Prostate gland (tissue), 2 donors: ENCODE results near the gene USP35. TPM values are rescaled to one million over a fixed set of nuclear protein-coding genes. Genes with fewer than 3 reads are reported as not detected.

Experiments used
- DNase-seq: peaks from one replicate; pipeline ENCODE4 v3.0.0-alpha.2; 2019; ENCODE audit warnings: low spot score
- H3K27ac ChIP-seq, 2 donors: fragments of 200-600 bp; sonication (generic); 2 replicates each; pipeline ENCODE4 v1.5.1; 2017 to 2019
- H3K27me3 ChIP-seq: fragments of 200-600 bp; sonication (generic); replicated peaks from 2 replicates; pipeline ENCODE4 v1.5.1; 2019; ENCODE audit not compliant: insufficient read depth
- H3K36me3 ChIP-seq, 2 donors: fragments of 200-600 bp; sonication (generic); 1 replicate in 1 of 2; 2 replicates in 1 of 2; pipeline versions ENCODE4 v1.5.1 to v1.8.1; 2017 to 2019
- H3K4me1 ChIP-seq: fragments of 200-600 bp; sonication (generic); replicated peaks from 2 replicates; pipeline ENCODE4 v1.5.1; 2019
- H3K4me3 ChIP-seq, 2 donors: fragments of 200-600 bp; sonication (generic); 2 replicates each; pipeline ENCODE4 v1.5.1; 2017 to 2019
- H3K9me3 ChIP-seq: fragments of 200-600 bp; sonication (generic); 2 replicates; pipeline ENCODE4 v1.5.1; 2017
- POLR2A ChIP-seq: fragments of 450-650 bp; IDR thresholded peaks from one replicate; pipeline ENCODE4 v1.6.1; 2016; ENCODE audit warnings: antibody characterized with exemption, mild to moderate bottlenecking
- POLR2AphosphoS5 ChIP-seq: sonication (generic); formaldehyde crosslinking; IDR thresholded peaks from one replicate; pipeline ENCODE4 v1.6.1; 2017; ENCODE audit warnings: antibody characterized with exemption
- WGBS: methylation state at CpG from one replicate; pipeline ENCODE4 v1.1.5; 2018; 5-methylcytosine and 5-hydroxymethylcytosine counted together
- intact Hi-C: fragments of 100-400 bp; cut with DNase I; formaldehyde crosslinking; loops from one replicate; pipeline ENCODE4 v1.14.2; 2022
- total RNA-seq, 2 donors: library from RNA; depleted of rRNA; stranded (reverse); fragments of >200 nt; gene quantifications; one replicate each; pipeline ENCODE4 v1.1.0, GENCODE V29; 2016
- TF ChIP-seq, protein P1 (sequence below), 4 experiments: fragments of 200-600 bp in 2 of 4; fragments of 450-650 bp in 2 of 4; sonication (generic) in 2 of 4; IDR thresholded peaks; 1 replicate in 3 of 4; 2 replicates in 1 of 4; pipeline ENCODE4 v1.5.1; 2016 to 2019; ENCODE audit warnings: antibody characterized with exemption in 4 of 4, mild to moderate bottlenecking in 2 of 4, moderate library complexity in 2 of 4

Gene USP35
- total RNA-seq, 2 donors from 2014 or later, result 3.4 to 13.6 TPM

DNA sequence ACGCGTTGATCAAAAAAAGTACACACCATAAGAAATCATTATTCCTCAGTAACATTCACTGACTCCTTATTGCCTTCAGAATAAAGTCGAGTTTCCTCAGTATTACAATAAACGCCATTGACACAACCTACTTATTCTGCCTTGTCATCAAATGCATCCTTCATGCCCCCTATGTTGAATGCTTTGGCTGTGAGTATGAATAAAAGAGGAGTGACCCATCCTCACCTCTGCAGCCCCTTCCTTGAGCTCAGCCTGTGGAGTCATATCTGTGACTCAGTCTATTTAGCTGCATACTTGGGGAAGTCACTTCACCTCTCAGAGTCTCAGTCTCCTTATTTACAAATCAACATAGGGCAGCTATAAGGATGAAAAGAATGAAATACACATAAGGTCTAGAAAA, 65.1 kb downstream of the USP35 start:
- intact Hi-C loops, result no loop called here
- Histone ChIP-seq H3K36me3 (no peaks in the 10 kb centered on the region), H3K27me3 (no peaks in the 10 kb centered on the region), H3K4me1 (no peaks in the 10 kb centered on the region), H3K4me3 (no peak overlapping the region), H3K9me3 (no peaks in the 10 kb centered on the region), H3K27ac (no peak overlapping the region)
- no peak for TF ChIP-seq POLR2AphosphoS5
- no peak for TF ChIP-seq POLR2A
- TF ChIP-seq, protein P1, sequence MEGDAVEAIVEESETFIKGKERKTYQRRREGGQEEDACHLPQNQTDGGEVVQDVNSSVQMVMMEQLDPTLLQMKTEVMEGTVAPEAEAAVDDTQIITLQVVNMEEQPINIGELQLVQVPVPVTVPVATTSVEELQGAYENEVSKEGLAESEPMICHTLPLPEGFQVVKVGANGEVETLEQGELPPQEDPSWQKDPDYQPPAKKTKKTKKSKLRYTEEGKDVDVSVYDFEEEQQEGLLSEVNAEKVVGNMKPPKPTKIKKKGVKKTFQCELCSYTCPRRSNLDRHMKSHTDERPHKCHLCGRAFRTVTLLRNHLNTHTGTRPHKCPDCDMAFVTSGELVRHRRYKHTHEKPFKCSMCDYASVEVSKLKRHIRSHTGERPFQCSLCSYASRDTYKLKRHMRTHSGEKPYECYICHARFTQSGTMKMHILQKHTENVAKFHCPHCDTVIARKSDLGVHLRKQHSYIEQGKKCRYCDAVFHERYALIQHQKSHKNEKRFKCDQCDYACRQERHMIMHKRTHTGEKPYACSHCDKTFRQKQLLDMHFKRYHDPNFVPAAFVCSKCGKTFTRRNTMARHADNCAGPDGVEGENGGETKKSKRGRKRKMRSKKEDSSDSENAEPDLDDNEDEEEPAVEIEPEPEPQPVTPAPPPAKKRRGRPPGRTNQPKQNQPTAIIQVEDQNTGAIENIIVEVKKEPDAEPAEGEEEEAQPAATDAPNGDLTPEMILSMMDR (IDR thresholded peaks at IDR 0.05), result no peak
- DNase-seq, result no peak
- 93% methylated on average over 4 of the region's 4 CpGs for WGBS

DNA sequence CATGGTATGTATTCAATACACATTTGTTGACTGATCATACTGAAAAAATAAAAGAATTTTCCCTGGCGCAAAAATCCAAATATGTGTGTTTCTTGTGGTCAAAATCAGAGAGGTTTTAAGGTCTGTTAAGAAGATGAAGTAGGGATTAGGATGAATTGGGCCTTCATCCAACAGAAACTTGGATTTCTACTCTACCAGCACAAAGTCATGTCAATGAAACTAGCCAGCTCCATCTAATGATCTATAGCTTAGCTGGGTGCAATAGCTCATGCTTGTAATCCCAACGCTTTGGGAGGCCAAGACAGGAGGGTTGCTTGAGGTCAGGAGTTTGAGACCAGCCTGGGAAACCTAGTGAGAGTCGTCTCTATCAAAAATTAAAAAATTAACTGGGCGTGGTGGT, 65.5 kb downstream of the USP35 start:
- intact Hi-C loops, result no loop called here
- H3K4me3 ChIP-seq, result no peak overlapping the region
- WGBS, result 94% methylated on average over 4 of the region's 4 CpGs
- H3K27me3 ChIP-seq, result no peaks in the 10 kb centered on the region
- no peaks in the 10 kb centered on the region for H3K36me3 ChIP-seq
- no peaks in the 10 kb centered on the region for H3K4me1 ChIP-seq
- no peak overlapping the region for H3K27ac ChIP-seq
- H3K9me3 ChIP-seq, result no peaks in the 10 kb centered on the region
- no peak for DNase-seq
- TF ChIP-seq, protein P1 (IDR thresholded peaks at IDR 0.05), result no peak
- TF ChIP-seq POLR2A (no peak), POLR2AphosphoS5 (no peak)

DNA sequence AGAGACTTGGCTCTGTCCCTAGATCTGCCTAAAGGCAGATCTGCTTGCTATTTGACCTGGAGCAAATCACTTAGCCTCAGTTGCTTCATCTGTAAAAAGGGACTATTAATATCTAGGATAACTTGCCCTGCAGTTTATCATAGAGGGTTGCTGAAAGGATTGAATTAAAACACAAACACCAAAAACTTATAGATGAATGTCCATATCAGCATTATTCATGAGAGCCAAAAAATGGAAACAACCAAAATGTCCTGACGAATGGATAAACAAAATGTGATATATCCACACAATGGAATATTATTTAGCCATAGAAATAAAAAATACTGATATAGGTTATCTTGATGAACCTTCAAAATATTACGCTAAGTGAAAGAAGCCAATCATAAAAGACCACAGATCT, 67.2 kb downstream of the USP35 start:
- Histone ChIP-seq H3K27ac (no peak overlapping the region), H3K4me3 (no peak overlapping the region), H3K4me1 (no peaks in the 10 kb centered on the region), H3K36me3 (no peaks in the 10 kb centered on the region), H3K9me3 (no peaks in the 10 kb centered on the region), H3K27me3 (no peaks in the 10 kb centered on the region)
- 95% methylated on average over 2 of the region's 2 CpGs for whole genome bisulfite sequencing
- intact Hi-C loops, result no loop called here
- no peak for TF ChIP-seq POLR2AphosphoS5
- TF ChIP-seq, protein P1 (IDR thresholded peaks at IDR 0.05), result no peak
- TF ChIP-seq POLR2A, result no peak
- no peak for DNase-seq

DNA sequence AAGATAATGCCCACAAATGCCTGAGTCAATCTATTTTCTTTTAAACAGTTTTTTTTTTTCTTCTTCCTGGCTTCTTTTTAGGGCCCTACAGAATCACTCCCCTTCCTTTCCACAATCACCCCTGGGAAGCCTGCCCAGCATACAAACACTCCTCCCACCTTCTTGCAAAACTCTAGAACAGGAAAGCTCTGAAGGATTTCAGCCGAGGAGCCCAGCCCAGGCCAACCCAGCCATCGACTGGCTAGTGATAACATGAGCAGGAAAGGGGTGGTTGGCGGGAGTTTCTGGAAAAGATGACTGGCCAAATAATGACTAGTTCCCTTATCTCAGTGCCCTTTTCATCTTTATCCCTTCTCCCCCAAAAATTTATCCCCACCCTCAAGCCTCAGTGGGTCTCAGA, 68.2 kb downstream of the USP35 start:
- 33% methylated on average over 3 of the region's 3 CpGs for WGBS
- no peak for DNase-seq
- H3K27me3 ChIP-seq, result no peaks in the 10 kb centered on the region
- H3K9me3 ChIP-seq, result no peaks in the 10 kb centered on the region
- no peak overlapping the region for H3K27ac ChIP-seq
- TF ChIP-seq POLR2AphosphoS5, result no peak
- TF ChIP-seq, protein P1 (IDR thresholded peaks at IDR 0.05), result no peak
- TF ChIP-seq POLR2A, result no peak
- H3K4me1 ChIP-seq, result no peaks in the 10 kb centered on the region
- intact Hi-C loops, result no loop called here
- no peak overlapping the region for H3K4me3 ChIP-seq
- H3K36me3 ChIP-seq, result no peaks in the 10 kb centered on the region

DNA sequence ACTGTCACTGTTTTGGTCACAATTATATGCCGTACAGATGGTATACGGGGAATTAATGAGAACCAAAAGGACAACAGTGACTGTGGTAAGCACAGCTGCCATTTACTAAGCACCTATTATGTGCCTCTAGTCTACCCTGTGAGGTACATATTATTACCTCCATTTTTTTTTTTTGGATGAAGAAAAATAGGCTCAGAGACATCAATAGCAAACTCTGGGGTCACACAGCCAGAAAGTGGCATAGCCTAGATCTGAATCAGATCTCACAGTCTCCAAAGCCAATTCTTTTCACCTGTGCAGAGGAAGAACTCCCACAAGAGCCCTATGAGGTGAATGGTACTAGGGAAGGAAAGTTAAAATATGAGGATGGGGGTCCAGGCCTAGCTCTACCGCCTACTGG, 68.9 kb downstream of the USP35 start:
- no peak overlapping the region for H3K4me3 ChIP-seq
- 99% methylated on average over 3 of the region's 3 CpGs for WGBS
- no peak for DNase-seq
- no peaks in the 10 kb centered on the region for H3K36me3 ChIP-seq
- H3K9me3 ChIP-seq, result no peaks in the 10 kb centered on the region
- TF ChIP-seq, protein P1 (IDR thresholded peaks at IDR 0.05), result no peak
- TF ChIP-seq POLR2AphosphoS5, result no peak
- TF ChIP-seq POLR2A, result no peak
- H3K4me1 ChIP-seq, result no peaks in the 10 kb centered on the region
- H3K27ac ChIP-seq, result no peak overlapping the region
- H3K27me3 ChIP-seq, result no peaks in the 10 kb centered on the region
- intact Hi-C loops, result no loop called here
